HL-60 (cell line): ENCODE data around the gene CNP.

Source experiments
- CTCF ChIP-seq: IDR thresholded peaks from one replicate; pipeline ENCODE4 v1.5.1; 2011; ENCODE audit warnings: low read length, control low read depth, inconsistent platforms; ENCODE audit not compliant: insufficient read depth
- POLR2AphosphoS5 ChIP-seq: IDR thresholded peaks from 2 replicates; pipeline ENCODE4 v1.6.1; 2012; ENCODE audit warnings: low read depth
- TF ChIP-seq, protein P1 (sequence below): IDR thresholded peaks from 2 replicates; pipeline ENCODE4 v1.6.1; 2012; ENCODE audit warnings: low read depth; ENCODE audit not compliant: insufficient replicate concordance

DNA sequence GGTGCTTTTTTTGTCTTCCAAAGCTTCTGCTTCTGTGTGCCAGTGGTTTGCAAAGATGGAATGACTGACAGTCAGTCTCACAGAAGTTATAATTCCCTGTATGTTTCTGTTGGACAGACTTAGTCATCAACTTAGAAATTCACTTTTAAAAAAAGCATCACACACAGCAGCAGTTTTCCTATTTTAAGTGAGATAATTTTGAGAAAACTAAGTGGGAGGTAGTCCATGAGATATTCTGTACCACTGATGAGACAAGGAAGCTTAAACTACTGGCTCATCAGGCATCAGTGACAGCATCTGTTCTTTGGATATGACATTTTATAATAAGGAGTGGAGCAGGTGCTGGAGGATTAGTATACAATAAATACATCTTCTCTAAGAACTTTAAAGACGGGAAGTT is 20.0 kb downstream of the CNP start:
- no peak for TF ChIP-seq CTCF
- TF ChIP-seq, protein P1, sequence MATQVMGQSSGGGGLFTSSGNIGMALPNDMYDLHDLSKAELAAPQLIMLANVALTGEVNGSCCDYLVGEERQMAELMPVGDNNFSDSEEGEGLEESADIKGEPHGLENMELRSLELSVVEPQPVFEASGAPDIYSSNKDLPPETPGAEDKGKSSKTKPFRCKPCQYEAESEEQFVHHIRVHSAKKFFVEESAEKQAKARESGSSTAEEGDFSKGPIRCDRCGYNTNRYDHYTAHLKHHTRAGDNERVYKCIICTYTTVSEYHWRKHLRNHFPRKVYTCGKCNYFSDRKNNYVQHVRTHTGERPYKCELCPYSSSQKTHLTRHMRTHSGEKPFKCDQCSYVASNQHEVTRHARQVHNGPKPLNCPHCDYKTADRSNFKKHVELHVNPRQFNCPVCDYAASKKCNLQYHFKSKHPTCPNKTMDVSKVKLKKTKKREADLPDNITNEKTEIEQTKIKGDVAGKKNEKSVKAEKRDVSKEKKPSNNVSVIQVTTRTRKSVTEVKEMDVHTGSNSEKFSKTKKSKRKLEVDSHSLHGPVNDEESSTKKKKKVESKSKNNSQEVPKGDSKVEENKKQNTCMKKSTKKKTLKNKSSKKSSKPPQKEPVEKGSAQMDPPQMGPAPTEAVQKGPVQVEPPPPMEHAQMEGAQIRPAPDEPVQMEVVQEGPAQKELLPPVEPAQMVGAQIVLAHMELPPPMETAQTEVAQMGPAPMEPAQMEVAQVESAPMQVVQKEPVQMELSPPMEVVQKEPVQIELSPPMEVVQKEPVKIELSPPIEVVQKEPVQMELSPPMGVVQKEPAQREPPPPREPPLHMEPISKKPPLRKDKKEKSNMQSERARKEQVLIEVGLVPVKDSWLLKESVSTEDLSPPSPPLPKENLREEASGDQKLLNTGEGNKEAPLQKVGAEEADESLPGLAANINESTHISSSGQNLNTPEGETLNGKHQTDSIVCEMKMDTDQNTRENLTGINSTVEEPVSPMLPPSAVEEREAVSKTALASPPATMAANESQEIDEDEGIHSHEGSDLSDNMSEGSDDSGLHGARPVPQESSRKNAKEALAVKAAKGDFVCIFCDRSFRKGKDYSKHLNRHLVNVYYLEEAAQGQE: no peak
- TF ChIP-seq POLR2AphosphoS5: no peak
